Aortic smooth muscle cell (primary cell): ENCODE data around the gene LRRIQ1. TPM values are rescaled to one million over a fixed set of nuclear protein-coding genes. Genes with fewer than 3 reads are reported as not detected.

Experiments used
- total RNA-seq: library from RNA; depleted of rRNA; stranded (reverse); fragments of >200 nt; gene quantifications from 2 replicates; pipeline ENCODE4 v1.2.3, GENCODE V29; 2014

LRRIQ1 gene, protein sequence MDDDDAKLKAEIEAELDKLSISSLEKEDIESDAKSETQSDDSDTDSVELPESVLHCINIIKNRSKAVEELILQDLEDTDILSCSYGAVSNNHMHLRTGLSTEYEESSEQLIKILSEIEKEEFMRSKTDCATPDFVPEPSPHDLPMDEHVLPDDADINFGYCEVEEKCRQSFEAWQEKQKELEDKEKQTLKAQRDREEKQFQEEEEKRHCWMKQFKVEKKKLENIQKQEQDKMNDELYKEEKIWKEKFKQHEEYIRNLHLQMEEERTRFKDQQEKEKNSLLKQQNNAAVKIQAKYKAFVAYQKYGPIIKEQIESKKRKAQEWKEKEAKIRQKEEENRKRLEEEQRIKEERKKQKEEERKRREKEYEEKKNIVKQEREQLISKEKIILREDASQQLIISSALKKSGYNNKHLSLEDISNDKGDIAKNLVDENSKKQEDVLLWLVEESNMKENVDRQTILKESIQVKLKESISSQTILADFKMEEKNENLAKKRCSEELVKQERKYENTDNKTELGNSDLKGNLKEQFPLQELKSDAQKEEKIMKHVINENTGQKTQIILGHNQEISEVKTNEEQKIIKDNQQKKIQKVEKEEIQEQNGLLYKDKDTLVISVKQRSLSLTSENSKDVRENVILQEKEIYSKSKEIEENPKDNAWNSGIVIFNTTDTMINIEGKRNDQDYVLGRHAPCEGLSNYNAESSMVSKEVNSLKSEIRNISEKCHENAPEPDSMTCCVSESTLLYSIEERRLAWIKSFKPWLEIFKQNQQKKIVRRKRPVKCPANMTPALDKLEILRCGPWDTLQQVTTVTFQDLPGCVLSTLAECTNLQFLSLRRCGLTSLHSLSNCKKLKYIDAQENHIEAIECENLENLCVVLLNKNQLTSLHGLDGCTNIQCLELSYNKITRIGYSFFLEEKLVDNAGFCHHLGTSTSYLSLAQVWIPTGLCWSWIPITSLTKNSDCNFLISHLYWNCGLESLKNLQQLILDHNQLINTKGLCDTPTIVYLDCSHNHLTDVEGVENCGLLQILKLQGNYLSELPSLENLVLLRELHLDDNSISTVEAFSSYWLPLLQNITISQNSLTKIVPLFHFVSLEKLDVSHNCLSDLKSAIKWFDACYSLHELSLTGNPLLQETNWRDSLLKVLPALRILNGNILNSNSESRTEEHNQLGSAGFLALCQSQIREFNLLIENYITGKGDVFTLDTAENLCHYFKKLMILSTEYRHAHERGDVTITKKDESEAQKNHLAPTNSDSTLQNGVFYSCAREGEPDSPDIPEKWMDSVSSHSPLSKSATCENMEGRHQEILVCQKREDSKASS (N-terminal part only)
- total RNA-seq = under 0.01 TPM in 1 of 2 replicates, not detected in the other

GRCh38 chr12:85036234-85036707 lies at the start of gene LRRIQ1, which contains the start of gene TSPAN19:
Gene LRRIQ1, plus strand, starts transcription at chr12:85036351. Its CDS starts 1,826 bp downstream, at chr12:85038177.
Gene TSPAN19, minus strand, starts transcription at chr12:85036277. Its CDS starts 6,331 bp downstream, at chr12:85029946.

GRCh38 chr12:85280165-85280983 lies 244.2 kb downstream of the LRRIQ1 start, which contains the start of gene ALX1:
Gene ALX1, plus strand, starts transcription at chr12:85280220. Its CDS starts 42 bp downstream, at chr12:85280262.

Other genes starting within 250 kb of the LRRIQ1 start
- 0.13 and 0.19 TPM in 2 replicates for gene SLC6A15, start 123.6 kb upstream of the LRRIQ1 start, total RNA-seq
- not detected in 2 replicates for gene TSPAN19, start 74 bp upstream of the LRRIQ1 start, total RNA-seq
- gene ALX1, start 243.9 kb downstream of the LRRIQ1 start, total RNA-seq = 0.06 TPM in 1 of 2 replicates, not detected in the other